K562 (cell line): ENCODE measurements around the gene ZFR2.

Experiments used
- CTCF ChIP-seq, 3 experiments: IDR thresholded peaks in 2 of 3; conservative IDR thresholded peaks in 1 of 3; 2 replicates each; pipeline ENCODE4 v1.5.1; 2011 to 2012; ENCODE audit warnings: low read length in 3 of 3, mild to moderate bottlenecking in 3 of 3, control low read depth in 2 of 3, improper control_type of control experiment in 1 of 3, inconsistent platforms in 1 of 3, low read depth in 1 of 3, mixed read lengths in 1 of 3, moderate library complexity in 1 of 3; ENCODE audit not compliant: insufficient read depth in 2 of 3
- MAFK ChIP-seq: IDR thresholded peaks from 2 replicates; pipeline ENCODE4 v1.6.1; 2011; ENCODE audit warnings: low read length, improper control_type of control experiment
- SNAPC5 ChIP-seq: fragments of 250-450 bp; sonication (Bioruptor Pico); IDR thresholded peaks from 2 replicates; pipeline ENCODE4 v1.8.0; 2021; ENCODE audit warnings: moderate library complexity, mild to moderate bottlenecking, inconsistent platforms
- TCF7L2 ChIP-seq: fragments of 150-350 bp; IDR thresholded peaks from 2 replicates; pipeline ENCODE4 v1.6.1; 2016; ENCODE audit warnings: low read depth, mild to moderate bottlenecking, low read length, moderate library complexity

DNA sequence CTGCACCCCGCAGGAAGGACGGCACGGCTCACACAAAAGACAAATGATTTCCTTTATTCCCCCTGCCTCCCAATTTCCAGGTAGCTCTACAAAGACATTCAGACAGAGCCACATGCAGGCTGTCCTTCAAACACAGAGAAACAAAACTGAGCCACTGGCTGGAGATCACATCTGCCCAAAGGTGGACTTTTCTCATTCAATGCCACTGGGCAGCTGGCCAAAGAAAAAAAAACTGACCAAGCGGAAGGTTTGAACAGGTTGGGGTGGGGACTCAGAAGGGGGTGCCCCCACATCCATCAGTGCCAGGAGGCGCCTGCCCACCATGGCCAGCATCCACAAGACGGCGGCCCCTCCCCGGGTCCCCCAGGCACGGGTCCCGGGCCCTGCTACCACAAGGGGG is 64.9 kb downstream of the ZFR2 start:
- TF ChIP-seq SNAPC5 (CRISPR knock-in tag) = no peak
- no peak for TF ChIP-seq CTCF (IDR thresholded peaks at IDR 0.05 in 2 of 3, conservative IDR thresholded peaks at IDR 0.05 in 1 of 3; ENCODE audit: insufficient read depth in 2 of 3, low read depth in 1 of 3, low read length in 3 of 3)
- no peak for TF ChIP-seq MAFK
- no peak for TF ChIP-seq TCF7L2
